ENCODE data around the gene IBA57. TPM values are rescaled to one million over a fixed set of nuclear protein-coding genes. Genes with fewer than 3 reads are reported as not detected.
A peak's percentile ranks its signal among the peaks of the same experiment; 100 is the strongest.

IBA57 gene
- total RNA-seq, 2 donors from 2014 or later: 9.3 to 9.4 TPM

DNA sequence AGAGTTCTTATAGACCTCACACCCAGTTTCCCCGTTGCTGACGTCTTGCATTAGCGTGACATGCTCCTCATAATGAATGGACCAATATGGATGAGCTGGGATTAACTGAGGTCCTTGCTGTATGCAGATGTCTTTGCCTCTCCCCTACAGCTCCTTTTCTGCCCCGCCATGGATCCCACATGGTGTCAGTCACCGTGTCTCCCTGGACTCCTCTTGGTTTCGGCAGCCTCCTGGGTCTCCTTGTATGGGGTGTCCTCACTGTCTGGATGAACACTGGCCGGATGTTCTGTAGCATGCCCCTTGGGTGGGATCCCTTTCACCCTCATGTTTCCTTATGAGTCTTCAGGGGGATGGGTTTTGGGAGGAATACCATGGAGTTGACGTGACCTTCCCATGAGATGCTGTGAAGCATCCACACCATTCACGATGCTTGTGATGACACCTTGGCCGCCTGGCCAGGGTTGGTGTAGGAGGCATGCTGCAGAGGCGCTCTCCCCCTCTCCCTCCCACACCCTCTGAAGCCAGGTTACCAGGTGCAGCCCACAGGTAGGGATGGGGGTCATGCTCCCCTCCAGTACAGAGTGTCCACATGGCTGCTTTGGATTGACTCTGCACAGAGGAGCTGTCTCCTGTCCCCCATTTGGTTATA lies 11.5 kb upstream of the IBA57 start:
- no peak for DNase-seq
- intact Hi-C loops (cut with DNase I, micrococcal nuclease): no loop called here
- ATAC-seq: no peak

DNA sequence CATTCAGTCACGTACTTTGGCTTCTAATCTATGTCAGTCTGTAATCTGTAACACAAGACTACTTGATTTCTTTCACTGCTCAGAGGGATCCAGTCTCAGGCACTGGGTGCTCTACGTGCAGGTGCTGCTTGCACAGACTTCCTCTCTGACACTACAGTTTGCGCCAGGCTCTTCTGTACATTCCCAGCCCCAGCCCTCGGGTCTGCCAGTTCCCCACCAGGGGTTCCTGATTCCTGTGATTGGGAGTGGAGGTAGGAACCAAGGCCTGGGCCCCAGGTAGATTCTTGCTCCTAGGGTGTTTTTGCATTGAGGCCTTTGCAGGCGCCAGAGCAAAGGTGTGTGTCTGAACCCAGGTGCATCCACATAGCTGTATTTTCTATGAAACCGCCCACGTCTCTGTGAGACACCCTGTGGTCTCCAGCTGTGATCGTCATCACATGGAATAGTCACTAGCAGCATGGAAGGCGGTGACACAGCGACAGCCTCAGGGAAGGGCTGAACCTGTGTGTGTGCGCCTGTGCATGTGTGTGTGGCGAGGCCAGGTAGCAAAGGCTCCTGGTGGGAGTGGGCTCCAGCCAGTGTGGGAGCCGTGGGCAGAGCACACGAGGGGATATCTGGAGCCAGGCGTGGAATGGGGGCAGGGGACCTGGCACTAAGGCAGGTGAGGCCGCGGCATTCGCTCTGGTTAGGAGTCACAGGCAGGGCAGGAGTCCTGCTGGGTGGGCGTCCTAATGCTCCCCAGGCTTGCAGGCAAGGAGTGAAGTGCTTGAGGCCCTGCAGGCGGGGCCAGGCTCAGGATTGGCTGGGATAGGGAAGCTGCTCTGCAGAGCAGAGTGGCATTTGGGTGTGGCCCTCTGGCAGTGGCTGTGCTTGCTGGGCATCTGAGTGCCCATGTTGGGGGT lies 10.7 kb upstream of the IBA57 start:
- DNase-seq (no peak), ATAC-seq (peak; percentile 46)
- intact Hi-C loops (cut with DNase I, micrococcal nuclease): no loop called here

DNA sequence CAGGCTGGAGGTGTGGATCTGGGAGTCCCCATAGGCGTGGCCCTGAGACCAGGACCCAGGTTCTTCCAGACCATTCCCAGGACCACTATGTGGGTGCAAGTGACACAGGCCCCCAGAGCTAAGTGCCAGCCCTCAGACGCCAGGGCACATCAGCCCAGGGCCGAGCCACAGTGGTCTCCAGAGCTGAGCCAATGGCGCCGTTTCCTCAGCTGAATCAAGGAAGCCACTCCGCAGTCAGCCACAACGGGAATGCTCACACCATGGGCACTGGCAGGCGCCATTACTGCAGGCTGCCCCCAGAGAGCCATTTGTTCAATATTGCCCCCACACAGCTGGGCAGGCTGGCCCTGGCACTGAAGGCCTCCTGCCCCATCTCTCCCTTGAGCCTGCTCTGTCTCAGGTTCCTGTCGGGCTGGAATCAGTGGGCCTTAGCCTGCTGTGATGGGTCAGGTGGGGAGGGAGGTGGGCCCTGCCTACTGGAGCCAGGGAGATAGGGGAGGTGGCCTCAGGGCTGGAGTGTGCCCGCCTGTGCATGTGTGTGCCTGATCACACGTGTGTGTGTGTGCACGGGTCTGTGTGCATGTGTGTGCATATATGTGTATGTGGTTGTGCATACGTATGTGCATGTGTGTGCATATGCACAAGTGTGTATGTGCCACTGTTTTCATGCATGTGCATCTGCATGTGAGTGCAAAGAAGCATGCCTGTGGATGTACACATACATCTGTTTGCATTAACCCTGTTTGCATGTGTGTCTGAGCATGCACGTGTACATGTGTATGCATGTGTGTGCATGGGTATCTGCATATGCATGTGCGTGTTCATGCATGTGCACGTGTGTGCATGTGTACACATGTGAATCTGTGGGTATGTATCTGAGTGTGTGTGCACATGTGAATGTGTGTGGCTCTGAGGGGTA lies 9.7 kb upstream of the IBA57 start:
- intact Hi-C loops (cut with DNase I, micrococcal nuclease): no loop called here
- ATAC-seq (no peak), DNase-seq (no peak)

DNA sequence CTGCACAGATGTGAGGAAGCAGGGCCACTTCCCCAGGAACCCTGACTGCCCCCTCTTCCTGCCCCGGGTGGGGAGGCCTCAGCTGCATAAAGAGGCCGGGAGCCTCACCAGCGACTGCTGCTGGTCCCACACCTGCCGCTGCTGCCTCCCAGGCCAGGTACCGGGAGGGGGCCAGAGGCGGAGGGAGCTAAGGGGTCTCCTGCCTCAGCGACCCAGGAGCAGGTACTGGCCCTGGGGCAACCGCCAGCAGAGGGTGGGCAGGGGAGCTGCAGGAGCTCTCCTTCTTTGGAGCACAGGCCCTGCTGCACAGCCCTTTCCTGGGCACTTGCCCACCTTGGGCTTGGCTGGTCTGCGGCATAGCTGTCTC lies 9.1 kb upstream of the IBA57 start:
- DNase-seq (no peak), ATAC-seq (no peak)
- intact Hi-C loops (cut with DNase I, micrococcal nuclease): no loop called here

DNA sequence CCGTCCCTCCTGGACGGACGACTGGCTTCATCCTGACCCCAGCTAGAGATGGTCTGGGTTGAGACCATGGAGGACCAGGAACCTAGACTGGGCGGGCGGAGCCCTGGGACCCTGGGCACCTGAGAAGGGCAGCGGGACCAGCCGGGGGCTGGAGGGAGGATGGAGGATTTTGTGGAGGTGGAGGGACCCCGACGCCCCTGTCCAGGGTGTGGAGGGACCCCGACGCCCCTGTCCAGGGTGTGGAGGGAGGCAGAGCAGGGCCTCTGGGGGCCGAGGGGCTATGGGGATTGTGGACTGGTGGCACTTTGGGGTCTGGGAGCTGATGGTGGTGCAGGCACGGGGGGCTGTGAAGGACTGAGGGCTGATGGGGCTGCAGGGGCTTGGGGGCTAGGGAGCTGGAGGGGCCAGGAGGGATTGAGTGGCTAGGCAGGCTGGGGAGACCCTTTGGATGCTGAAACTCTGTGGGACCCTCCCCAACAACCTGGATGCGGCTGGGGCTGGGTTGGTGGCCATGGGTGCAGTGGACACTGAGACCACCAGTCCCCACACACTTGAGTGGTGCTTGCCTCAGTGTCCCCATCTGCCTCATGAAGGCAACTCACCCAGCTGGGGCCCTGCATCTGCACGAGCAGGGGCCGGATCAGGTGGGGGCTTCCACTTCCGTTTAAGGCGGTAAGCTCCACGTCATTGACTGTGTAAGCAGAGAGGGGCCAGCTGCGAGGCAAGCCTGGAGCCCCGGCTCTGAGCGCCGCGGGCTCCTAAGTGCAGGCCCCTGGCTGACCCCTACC lies 8.5 kb upstream of the IBA57 start:
- ATAC-seq (no peak), DNase-seq (no peak)
- intact Hi-C loops (cut with DNase I, micrococcal nuclease): no loop called here

DNA sequence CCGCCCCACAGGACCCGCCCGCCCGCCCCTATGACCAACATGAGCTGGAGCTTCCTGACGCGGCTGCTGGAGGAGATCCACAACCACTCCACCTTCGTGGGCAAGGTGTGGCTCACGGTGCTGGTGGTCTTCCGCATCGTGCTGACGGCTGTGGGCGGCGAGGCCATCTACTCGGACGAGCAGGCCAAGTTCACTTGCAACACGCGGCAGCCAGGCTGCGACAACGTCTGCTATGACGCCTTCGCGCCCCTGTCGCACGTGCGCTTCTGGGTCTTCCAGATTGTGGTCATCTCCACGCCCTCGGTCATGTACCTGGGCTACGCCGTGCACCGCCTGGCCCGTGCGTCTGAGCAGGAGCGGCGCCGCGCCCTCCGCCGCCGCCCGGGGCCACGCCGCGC lies 7.9 kb upstream of the IBA57 start:
- DNase-seq (no peak), ATAC-seq (no peak)
- intact Hi-C loops (cut with DNase I, micrococcal nuclease): no loop called here

DNA sequence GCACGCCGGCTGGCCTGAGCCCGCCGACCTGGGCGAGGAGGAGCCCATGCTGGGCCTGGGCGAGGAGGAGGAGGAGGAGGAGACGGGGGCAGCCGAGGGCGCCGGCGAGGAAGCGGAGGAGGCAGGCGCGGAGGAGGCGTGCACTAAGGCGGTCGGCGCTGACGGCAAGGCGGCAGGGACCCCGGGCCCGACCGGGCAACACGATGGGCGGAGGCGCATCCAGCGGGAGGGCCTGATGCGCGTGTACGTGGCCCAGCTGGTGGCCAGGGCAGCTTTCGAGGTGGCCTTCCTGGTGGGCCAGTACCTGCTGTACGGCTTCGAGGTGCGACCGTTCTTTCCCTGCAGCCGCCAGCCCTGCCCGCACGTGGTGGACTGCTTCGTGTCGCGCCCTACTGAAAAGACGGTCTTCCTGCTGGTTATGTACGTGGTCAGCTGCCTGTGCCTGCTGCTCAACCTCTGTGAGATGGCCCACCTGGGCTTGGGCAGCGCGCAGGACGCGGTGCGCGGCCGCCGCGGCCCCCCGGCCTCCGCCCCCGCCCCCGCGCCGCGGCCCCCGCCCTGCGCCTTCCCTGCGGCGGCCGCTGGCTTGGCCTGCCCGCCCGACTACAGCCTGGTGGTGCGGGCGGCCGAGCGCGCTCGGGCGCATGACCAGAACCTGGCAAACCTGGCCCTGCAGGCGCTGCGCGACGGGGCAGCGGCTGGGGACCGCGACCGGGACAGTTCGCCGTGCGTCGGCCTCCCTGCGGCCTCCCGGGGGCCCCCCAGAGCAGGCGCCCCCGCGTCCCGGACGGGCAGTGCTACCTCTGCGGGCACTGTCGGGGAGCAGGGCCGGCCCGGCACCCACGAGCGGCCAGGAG lies 7.2 kb upstream of the IBA57 start:
- no peak for DNase-seq
- intact Hi-C loops (cut with DNase I, micrococcal nuclease): no loop called here
- no peak for ATAC-seq

DNA sequence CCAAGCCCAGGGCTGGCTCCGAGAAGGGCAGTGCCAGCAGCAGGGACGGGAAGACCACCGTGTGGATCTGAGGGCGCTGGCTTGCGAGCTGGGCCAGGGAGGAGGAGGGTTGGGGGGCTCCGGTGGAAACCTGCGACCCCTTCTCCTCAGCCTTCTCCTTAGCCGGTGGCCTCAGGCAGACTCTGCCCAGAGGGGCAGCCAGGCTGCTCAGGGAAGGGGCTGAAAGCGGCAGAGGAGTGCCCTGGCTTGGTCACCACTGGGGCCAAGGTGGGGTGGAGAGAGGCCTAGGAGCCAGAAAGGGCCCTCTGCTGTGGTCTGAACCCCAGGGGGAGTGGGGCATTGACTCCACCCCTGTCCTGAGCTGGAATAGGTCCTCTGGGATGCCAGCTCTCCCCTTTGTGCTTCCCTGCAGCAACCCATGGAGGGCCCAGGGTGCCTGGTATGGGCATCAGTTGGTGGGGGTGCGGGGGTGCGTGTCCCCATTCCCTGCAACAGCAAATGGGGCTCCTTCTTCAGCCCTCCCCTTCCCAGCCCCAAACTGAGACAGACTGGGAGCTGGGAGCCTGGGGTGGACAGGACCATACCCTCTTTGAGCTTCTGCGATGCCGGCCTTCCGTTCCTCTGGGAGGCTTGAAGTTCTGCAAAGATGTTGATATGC lies 6.5 kb upstream of the IBA57 start:
- ATAC-seq (no peak), DNase-seq (no peak)
- intact Hi-C loops (cut with DNase I, micrococcal nuclease): no loop called here

DNA sequence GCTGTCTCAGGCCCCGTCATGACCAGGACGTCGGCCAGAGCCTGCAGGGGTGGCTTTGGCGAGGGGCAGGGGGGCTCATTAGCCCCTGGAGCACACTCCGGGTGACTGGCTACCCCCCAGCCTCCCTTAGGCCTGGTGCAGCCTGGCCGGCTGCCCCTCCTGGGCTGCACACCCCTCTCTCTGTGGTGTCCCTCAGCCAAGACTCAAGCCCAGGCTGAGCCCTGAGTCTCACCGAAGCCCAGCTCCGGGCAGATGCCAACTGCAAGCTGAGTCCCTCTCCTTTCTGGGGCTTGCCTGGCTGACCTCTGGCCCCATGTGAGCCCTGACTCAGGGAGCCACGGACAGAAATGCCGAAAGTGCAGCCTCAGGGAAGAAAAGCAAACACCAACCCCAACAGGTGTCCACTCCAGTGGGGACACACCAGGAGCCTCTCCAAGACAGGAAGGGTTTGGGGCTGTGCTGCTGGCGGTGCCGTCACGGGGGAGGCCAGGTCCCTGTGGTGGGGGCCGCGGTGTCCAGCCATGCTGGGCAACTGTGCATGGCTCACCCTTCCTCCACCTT lies 5.3 kb upstream of the IBA57 start:
- ATAC-seq (no peak), DNase-seq (peak in 1 of 2 donors; percentile 3)
- intact Hi-C loops (cut with DNase I, micrococcal nuclease): no loop called here

DNA sequence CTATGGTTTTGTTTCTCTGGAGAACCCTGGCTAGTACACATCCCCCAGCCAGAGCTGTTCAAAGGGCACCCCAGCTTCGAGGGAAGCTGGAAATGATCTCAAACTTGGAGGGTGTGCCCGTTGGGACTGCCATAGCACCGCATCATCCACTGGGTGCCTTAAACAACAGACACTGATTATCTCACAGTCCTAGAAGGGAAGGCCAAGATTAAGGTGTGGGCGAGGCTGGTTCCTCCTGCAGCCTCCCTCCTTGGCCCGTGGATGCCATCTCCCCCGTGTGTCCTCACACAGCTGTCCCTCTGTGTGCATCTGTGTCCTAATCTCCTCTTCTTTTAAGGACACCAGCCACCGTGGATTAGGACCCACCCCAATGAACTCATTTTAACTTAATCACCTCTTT lies 4.2 kb upstream of the IBA57 start:
- ATAC-seq (no peak), DNase-seq (no peak)
- intact Hi-C loops (cut with DNase I, micrococcal nuclease): no loop called here

DNA sequence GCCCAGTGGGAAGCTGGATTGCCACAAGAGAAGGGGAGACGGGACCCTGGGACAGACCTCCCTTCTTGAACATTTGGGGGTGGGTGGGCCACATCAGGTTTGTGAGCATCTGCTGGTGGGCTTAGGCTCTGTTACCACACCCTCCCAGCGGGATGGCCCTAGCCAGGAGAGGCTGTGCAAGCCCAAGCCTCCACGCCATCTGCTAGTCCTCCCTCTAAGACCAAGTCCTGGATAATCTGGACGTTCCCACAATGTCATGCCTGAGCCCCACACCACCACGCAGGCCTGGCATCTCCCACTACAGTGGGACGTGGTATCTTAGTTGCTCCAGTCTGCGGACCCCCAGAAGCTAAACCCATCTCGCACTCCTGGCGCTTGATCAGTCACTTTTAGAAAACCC lies 3.7 kb upstream of the IBA57 start:
- peak in 1 of 2 donors; percentile 2 for DNase-seq
- intact Hi-C loops (cut with DNase I, micrococcal nuclease): no loop called here
- no peak for ATAC-seq

DNA sequence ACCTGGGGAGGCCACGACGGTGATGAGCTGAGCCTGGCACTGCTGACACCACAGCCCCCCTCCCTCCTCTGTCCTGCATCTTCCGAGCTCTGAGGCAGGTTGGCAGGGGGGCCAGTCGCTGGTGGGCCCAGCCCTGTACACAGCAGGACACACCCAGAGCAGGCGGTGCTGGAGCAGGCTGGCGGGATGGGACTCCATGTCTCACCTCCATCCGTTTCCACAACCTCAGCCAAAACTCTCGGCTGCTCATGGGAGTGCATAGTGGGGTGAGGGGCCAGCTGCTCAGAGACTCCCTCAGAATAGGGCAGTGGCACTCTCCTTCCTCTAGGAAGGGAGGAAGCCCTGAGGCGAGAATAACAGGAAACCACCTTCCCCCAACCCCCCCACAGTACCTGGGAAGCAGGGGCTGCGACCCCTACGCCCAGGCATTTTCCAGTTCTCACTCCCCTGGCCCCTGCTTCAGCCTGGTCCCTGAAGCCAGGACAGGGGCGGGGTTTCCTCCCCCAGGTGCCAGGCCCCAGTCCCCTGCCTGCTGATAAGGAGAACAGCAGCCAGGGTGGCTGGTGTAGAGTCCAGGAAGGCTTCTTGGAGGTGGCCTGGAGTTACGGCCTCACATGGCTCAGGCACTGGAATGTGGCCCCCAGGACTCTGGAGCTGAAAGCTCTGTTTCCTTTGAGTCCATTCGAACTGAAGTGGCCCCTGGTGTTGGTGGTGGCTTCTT lies 3.2 kb upstream of the IBA57 start:
- ATAC-seq: no peak
- DNase-seq: peak in 1 of 2 donors; percentile 20
- intact Hi-C loops (cut with DNase I, micrococcal nuclease): no loop called here

DNA sequence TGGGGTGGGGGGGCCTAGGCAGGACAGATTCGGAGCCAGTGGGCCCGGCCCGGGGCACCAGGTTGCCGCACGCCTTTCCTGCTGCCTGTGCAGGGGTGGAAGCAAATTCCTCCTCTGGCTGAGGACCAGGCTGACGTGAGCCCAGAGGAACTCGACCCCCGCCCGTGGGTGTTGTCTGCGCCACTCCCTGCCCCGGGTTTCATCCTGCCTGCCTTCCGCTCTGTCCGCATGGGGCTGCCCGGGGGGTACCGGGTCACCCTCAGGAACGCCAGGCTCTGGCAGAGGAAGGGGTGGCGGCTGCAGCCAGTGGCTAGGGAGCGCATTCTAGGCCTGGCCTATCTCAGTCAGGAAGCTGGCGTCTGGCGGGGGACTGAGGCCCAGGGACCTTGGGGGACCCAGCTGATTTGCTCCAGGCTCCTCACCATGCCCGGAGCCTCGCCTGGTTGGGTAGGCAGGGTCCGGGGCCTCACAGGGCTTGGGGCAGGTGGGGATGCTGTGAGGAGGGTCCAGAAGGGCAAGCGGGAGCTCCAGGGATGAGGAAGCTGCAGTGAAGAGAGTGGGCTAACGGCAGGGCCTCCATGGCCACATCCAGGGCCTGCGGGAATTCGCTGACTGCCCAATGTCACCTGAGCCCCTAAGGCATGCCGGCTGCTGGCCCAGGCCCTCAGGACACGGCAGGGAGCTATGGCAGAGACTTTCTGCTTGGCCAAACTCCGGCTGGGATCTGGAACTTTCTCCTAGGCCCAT lies 2.4 kb upstream of the IBA57 start:
- intact Hi-C loops (cut with DNase I, micrococcal nuclease): no loop called here
- DNase-seq (peak; percentile 41 to 67), ATAC-seq (no peak)

DNA sequence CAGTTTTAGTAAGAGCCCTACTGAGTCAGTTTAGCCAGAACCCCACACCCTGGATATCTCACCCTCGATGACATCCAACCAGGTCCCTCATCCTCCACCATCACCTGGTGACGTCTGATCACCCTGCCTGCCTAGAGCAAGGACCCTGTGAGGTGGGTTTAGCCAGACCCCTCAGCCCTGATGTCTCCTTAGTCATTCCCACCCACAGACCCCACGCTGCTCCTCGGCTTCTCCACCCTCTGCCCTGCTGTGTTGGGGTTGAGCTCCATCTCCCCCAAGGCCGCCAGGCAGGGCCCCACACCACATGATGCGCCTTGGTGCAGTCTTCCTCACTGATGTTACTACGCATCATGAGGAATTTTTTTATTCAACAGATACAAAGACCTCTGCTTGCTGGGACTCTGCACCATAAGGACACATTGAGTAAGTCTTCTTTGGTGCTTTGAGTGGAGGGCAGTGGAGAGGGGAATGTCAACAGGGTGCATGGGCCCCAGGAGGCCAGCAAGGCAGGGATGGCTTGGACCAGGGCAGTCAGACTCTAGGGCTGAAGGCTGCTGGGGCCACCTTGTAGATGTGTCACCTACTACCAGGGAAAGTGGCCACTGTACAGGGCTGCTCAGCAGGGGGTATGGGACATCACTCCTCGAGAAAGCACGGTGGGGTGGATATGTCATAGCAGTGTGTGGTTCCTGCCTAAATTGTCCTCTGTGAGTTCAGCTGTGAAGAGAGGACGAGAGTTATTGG lies 1.7 kb upstream of the IBA57 start:
- DNase-seq (peak in 1 of 2 donors; percentile 13), ATAC-seq (no peak)
- intact Hi-C loops (cut with DNase I, micrococcal nuclease): no loop called here

All from left colon (tissue), 2 donors.